SJCRH30 (cell line): Measurements from ENCODE around the gene PPP1R16B. TPM values are rescaled to one million over a fixed set of nuclear protein-coding genes. Genes with fewer than 3 reads are reported as not detected.
"Not testable (repeated sequence)": the region's sequence is repeated elsewhere in the genome, so short reads cannot be mapped to it uniquely, and the experiment has no call there.

Experiments
- DNase-seq, 2 experiments: peaks; one replicate each; pipeline ENCODE4 v3.0.0-alpha.2; 2015 to 2020
- H3K27ac ChIP-seq: fragments of 250-450 bp; sonication (Bioruptor Pico); 2 replicates; pipeline ENCODE4 v1.5.1; 2020; ENCODE audit warnings: mild to moderate bottlenecking, moderate library complexity
- H3K27me3 ChIP-seq: fragments of 250-450 bp; sonication (Bioruptor Pico); 2 replicates; pipeline ENCODE4 v1.5.1; 2020; ENCODE audit warnings: mild to moderate bottlenecking, moderate library complexity
- H3K36me3 ChIP-seq: fragments of 250-450 bp; sonication (Bioruptor Pico); 2 replicates; pipeline ENCODE4 v1.5.1; 2020; ENCODE audit warnings: mild to moderate bottlenecking, moderate library complexity
- H3K4me1 ChIP-seq: fragments of 250-450 bp; sonication (Bioruptor Pico); 2 replicates; pipeline ENCODE4 v1.5.1; 2020; ENCODE audit warnings: mild to moderate bottlenecking, moderate library complexity
- H3K4me3 ChIP-seq: fragments of 250-450 bp; sonication (Bioruptor Pico); 2 replicates; pipeline ENCODE4 v1.5.1; 2020; ENCODE audit warnings: mild to moderate bottlenecking, moderate library complexity
- H3K9me3 ChIP-seq: fragments of 250-450 bp; sonication (Bioruptor Pico); replicated peaks from 2 replicates; pipeline ENCODE4 v1.5.1; 2020; ENCODE audit warnings: mild to moderate bottlenecking, moderate library complexity
- total RNA-seq: library from RNA; depleted of rRNA; stranded (reverse); fragments of >200 nt; shearing (Covaris generic); gene quantifications from 2 replicates; pipeline ENCODE4 v1.2.3, GENCODE V29; 2014

The PPP1R16B gene
- total RNA-seq, 1 experiment from 2014 or later = 36.5 TPM

DNA sequence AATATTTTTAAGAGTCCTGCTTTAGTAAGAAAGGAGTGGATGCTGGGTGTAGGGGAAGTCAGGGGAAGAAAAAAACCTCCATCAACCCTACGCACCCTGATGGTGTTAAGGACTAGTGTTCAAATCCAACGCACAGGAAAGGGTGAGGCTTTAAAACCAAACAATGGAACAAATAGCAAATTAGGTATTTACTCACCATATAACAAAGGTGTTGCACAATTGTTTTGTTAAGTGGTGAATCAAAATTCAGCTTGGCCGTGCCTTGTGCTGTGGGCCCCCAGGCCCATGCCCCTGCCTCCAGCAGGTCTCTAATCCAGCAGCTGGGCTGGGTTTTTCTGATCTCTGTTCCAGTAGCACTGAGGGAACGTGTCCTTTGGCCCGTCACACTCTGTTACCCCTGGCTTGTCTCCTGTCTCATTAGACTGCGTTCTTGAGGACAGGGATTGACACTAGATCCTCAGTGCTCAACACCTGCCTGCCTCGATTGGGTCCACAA lies 132.5 kb downstream of the PPP1R16B start:
- no peak for DNase-seq

DNA sequence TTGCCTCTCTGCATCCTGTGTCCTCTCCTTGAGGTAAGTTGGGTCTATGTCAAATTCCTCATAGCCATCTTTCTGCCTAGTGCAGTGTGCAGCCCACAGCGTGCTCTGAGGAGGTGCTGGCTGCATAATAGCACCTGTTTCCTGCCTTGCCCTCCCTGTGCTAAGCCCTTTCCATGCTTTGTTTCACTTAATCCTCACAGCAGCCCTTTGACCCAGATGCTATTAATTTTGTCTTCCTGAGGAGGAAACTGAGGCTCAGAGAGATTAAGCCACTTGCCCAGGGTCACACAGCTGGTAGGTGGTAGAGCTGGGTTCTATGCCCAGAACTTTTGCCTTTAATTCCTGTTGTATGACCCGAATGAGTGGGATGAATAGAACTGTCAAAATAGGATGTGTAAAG lies 134.2 kb downstream of the PPP1R16B start:
- H3K27me3 ChIP-seq = no peaks in the 10 kb centered on the region
- peaks cover 13% of the 10 kb centered on the region for H3K4me1 ChIP-seq
- H3K9me3 ChIP-seq = no peaks in the 10 kb centered on the region
- no peak overlapping the region for H3K27ac ChIP-seq
- H3K36me3 ChIP-seq = peaks cover 90% of the 10 kb centered on the region
- DNase-seq = no peak
- H3K4me3 ChIP-seq = no peak overlapping the region

More for the DNA sequence above, 132.5 kb downstream of the PPP1R16B start:
- H3K9me3 ChIP-seq = no peaks in the 10 kb centered on the region
- H3K4me3 ChIP-seq = no peak overlapping the region
- no peaks in the 10 kb centered on the region for H3K27me3 ChIP-seq
- H3K36me3 ChIP-seq = peaks cover 84% of the 10 kb centered on the region
- peaks cover 13% of the 10 kb centered on the region for H3K4me1 ChIP-seq
- no peak overlapping the region for H3K27ac ChIP-seq

DNA sequence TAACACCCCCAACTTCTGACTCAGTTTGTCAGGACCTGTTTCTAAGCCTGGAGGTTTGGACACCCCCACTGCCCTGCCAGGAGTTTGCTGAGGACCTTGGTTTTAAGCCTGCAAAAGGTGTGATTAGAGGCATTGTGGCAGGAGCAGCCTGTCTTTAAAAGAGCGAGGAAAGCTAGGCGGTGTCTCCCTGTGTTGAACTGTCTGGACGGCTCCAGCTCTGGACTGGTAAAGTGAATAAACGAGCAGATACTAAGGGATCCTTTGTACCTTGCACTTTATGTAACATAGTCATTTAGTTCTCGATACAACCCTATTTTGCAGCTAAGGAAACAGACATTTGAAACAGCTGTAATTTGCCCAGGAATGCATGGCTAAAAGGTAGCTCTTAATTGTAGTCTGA lies 135.1 kb downstream of the PPP1R16B start:
- Histone ChIP-seq H3K27ac (no peak overlapping the region), H3K4me1 (peaks cover 13% of the 10 kb centered on the region), H3K36me3 (peaks cover 88% of the 10 kb centered on the region), H3K4me3 (no peak overlapping the region), H3K27me3 (no peaks in the 10 kb centered on the region), H3K9me3 (no peaks in the 10 kb centered on the region)
- DNase-seq = no peak

DNA sequence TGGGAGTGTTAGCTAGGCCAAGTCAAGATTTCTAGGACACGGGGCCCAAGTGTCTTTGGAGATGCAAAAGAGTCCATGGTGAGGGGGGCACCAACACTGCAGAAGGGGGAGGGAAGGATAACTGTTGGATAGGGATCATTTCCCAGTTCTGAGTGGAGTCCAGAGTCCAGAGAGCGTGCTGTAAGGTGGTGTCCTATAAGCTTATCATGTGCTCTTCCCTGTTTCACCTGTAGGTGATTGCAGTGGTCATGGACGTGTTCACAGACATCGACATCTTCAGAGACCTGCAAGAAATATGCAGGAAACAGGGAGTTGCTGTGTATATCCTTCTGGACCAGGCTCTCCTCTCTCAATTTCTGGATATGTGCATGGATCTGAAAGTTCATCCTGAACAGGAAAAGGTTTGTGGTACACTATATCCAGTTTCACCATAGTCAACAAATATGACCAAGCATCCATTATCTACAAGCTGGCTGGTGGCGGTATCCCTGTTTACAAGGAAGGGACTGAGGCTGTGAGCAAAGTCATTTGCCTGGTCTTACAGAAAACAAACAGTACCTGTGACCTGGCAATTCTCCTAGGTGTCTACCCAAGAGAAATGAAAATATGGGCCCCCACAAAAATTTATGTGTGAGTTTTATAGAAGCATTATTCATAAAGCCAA lies 136.4 kb downstream of the PPP1R16B start:
- peaks cover 13% of the 10 kb centered on the region for H3K4me1 ChIP-seq
- H3K27me3 ChIP-seq = no peaks in the 10 kb centered on the region
- H3K27ac ChIP-seq = no peak overlapping the region
- no peaks in the 10 kb centered on the region for H3K9me3 ChIP-seq
- H3K4me3 ChIP-seq = no peak overlapping the region
- no peak for DNase-seq
- peaks cover 87% of the 10 kb centered on the region for H3K36me3 ChIP-seq

DNA sequence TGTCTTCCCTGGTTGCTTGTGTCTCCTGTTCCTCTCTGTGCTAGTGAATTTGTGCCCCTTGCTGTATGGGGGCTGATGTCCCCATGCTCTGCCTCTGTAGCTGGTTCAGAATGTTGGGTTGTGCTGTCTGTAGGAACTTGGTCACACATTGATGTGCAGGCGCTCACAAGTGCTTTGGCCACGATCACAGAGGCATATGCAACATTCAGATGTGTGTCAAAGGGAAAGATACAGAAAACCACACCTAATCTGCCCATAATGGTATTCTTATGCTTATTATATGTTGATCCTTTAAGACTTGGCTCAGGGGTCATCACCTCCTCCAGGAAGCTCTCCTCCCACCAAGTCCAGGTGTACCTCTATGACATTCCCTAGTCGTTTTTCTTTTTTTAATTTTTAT lies 139.5 kb downstream of the PPP1R16B start:
- DNase-seq = no peak
- peaks cover 93% of the 10 kb centered on the region for H3K36me3 ChIP-seq

DNA sequence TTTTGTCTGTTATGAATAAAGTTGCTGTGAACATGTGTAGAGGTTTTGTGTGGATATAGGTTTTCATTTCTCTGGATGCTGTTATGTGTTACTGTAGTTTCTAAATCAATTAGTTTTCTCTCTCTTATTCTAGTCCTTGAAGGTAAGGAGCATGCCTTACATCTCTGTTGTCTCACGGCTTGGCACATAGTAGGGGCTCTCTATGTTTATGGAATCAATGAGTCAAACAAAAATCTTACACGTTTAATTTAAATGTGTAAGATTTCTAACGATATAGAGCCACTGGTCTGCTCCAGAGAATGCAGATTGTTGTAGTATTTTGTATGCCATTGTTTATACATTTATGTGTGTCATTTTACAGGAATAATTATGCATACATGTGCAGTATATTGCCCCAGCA lies 141.3 kb downstream of the PPP1R16B start:
- Histone ChIP-seq H3K27ac (no peak overlapping the region), H3K4me1 (no peaks in the 10 kb centered on the region), H3K36me3 (peaks cover 94% of the 10 kb centered on the region), H3K27me3 (no peaks in the 10 kb centered on the region), H3K4me3 (no peak overlapping the region), H3K9me3 (no peaks in the 10 kb centered on the region)
- DNase-seq = no peak

More for the DNA sequence above, 139.5 kb downstream of the PPP1R16B start:
- Histone ChIP-seq H3K27me3 (no peaks in the 10 kb centered on the region), H3K27ac (no peak overlapping the region), H3K9me3 (no peaks in the 10 kb centered on the region), H3K4me1 (peaks cover 1% of the 10 kb centered on the region), H3K4me3 (no peak overlapping the region)

DNA sequence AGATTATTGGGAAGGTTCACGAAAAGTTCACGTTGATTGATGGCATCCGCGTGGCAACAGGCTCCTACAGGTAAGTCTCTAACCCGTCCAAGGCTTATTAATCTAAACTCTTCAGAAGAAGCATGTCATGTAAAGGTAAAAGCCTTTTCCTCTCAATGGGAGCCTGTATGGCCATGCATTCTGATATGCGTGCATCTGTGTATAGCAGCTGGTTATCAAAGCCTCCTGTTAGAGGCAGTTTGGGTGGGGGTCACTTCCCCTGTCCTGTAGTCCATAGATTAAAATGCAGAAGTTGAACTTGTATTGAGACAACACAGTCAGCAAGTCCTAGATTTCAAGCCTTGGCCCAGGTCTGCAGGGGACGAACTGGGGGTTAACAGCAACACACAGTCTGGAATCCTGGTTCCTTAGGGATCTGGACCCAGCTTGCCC lies 142.4 kb downstream of the PPP1R16B start:
- H3K36me3 ChIP-seq = peaks cover 94% of the 10 kb centered on the region

DNA sequence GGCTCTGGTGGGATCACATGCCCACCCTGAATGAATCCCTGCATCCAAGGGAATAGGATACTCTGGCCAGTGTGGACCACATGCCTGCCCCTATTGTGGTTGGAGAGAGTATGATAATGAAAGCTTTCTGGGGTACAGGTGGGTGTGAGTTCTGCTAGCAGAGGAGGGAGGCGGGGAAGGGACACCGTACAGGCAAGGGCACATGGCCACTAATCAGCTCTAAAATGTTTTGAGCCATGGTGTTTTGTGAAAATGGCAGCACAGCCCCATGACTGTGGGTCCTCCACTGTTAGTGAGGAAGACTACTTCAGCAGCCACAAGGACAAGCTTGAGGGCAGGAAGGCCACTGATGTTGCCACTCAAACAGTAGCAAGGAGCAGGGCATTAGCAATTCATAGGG lies 144.8 kb downstream of the PPP1R16B start:
- Histone ChIP-seq H3K27me3 (no peaks in the 10 kb centered on the region), H3K27ac (no peak overlapping the region), H3K4me1 (no peaks in the 10 kb centered on the region), H3K36me3 (peaks cover 85% of the 10 kb centered on the region), H3K9me3 (no peaks in the 10 kb centered on the region), H3K4me3 (no peak overlapping the region)
- no peak for DNase-seq

More for the DNA sequence above, 142.4 kb downstream of the PPP1R16B start:
- Histone ChIP-seq H3K4me1 (no peaks in the 10 kb centered on the region), H3K27me3 (no peaks in the 10 kb centered on the region), H3K4me3 (no peak overlapping the region), H3K9me3 (no peaks in the 10 kb centered on the region), H3K27ac (no peak overlapping the region)
- no peak for DNase-seq

DNA sequence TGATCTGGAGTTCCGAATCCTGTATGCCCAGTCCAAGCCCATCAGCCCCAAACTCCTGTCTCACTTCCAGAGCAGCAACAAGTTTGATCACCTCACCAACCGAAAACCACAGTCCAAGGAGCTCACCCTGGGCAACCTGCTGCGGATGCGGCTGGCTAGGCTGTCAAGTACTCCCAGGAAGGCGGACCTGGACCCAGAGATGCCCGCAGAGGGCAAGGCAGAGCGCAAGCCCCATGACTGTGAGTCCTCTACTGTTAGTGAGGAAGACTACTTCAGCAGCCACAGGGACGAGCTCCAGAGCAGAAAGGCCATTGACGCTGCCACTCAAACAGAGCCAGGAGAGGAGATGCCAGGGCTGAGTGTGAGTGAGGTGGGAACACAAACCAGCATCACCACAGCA lies 146.1 kb downstream of the PPP1R16B start:
- H3K4me3 ChIP-seq = no peak overlapping the region
- H3K4me1 ChIP-seq = no peaks in the 10 kb centered on the region
- no peak overlapping the region for H3K27ac ChIP-seq
- DNase-seq = no peak
- peaks cover 78% of the 10 kb centered on the region for H3K36me3 ChIP-seq
- H3K9me3 ChIP-seq = no peaks in the 10 kb centered on the region
- no peaks in the 10 kb centered on the region for H3K27me3 ChIP-seq

DNA sequence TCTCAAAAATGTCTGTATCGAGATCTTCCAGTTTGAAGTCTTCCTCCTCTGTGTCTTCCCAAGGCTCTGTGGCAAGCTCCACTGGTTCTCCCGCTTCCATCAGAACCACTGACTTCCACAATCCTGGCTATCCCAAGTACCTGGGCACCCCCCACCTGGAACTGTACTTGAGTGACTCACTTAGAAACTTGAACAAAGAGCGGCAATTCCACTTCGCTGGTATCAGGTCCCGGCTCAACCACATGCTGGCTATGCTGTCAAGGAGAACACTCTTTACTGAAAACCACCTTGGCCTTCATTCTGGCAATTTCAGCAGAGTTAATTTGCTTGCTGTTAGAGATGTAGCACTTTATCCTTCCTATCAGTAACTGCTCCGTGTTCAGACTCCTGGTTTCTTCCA lies 146.7 kb downstream of the PPP1R16B start:
- Histone ChIP-seq H3K4me3 (no peak overlapping the region), H3K27ac (no peak overlapping the region), H3K4me1 (no peaks in the 10 kb centered on the region), H3K9me3 (no peaks in the 10 kb centered on the region), H3K36me3 (peaks cover 72% of the 10 kb centered on the region), H3K27me3 (no peaks in the 10 kb centered on the region)
- DNase-seq = no peak

DNA sequence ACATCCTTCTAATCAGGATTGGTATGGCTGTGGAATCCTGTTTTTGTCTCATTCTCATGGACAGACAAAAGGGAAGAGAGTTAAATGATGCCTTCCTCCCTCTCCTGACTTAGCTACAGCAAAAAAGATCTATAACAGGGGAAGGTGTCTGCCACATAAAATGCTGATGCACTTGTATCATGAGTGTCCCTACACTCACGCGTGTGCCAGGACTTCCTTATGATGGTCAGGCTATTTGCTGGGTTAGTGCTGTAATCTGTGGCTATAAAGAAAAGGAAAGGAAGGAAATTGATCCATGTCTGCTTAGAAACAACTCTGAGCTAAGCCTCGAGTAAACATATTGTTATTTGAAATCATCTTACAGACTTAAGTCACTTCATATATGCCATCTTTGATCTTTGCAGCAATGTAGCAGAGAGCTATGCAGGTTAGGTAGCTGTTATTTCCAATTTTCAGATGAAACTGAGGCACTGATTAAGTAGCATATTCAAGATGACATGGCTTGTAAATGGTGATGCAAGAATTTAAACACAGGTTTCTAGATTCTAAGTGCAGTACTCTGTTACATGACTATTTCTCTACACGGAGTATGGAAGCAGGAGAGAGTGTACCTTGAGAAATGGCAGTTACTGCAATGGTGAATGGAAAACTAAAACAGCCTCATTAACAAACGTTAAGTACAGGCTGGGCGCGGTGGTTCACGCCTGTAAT lies 148.3 kb downstream of the PPP1R16B start:
- Histone ChIP-seq H3K36me3 (peaks cover 56% of the 10 kb centered on the region), H3K4me1 (no peaks in the 10 kb centered on the region), H3K4me3 (no peak overlapping the region), H3K9me3 (no peaks in the 10 kb centered on the region), H3K27ac (no peak overlapping the region), H3K27me3 (no peaks in the 10 kb centered on the region)
- no peak for DNase-seq

DNA sequence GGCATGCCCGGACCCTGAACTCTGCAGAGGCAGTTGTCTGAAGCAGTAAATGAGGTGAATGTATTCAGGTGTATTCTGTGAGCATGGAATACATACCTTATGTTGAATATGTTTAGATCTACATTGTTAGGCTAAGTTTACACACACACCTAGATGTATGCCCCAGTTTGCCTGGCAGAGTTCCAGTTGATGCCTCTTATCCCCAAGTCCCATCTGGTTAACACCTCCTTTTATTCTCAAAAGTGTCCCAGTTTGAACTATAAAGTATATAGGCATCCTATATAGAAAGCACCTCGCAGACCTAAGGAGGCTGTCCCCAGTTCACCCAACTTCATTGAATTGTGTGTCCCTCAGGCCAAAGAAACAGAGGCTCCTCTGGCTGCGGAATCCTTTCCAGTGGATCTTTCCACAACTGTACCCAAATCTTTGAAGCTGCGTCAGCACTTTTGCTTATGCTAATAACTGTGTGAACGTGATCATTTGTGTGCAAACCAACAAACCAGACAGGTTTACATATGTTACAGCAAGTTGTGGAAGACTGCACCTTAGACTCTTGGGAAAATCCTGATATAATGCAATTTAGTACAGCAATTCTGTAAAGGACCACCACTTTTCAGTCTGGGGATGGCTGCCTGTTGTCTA lies 151.9 kb downstream of the PPP1R16B start:
- no peak for DNase-seq
- Histone ChIP-seq H3K36me3 (peaks cover 20% of the 10 kb centered on the region), H3K27me3 (no peaks in the 10 kb centered on the region), H3K4me3 (no peak overlapping the region), H3K27ac (no peak overlapping the region), H3K9me3 (no peaks in the 10 kb centered on the region), H3K4me1 (peaks cover 5% of the 10 kb centered on the region; the same call in 1 of the 2 replicates)

DNA sequence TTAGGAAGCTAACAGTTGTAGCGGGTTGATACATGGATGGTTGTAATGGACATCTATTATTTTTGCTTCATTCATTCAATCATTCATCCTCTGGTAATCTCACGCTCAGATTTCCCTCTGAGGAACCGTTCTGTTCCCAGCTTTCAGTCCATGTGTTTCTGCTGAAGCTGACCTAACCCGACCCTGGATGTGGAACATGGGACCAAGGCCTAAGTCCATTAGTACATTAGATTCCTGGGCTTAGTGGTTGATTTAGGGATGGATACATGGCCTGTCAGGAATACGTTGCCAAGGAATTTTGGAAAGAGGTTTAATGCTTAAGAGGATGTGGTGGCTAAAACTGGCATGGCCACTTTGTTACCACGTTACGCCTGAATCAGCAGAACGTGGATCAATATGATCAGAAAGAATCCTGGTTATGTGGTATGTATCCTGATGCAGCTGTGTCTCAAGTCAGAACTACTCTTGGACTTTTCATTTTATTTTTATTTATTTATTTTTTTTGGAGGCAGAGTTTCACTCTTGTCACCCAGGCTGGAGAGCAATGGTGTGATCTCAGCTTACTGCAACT lies 152.5 kb downstream of the PPP1R16B start:
- Histone ChIP-seq H3K36me3 (peaks cover 14% of the 10 kb centered on the region), H3K9me3 (no peaks in the 10 kb centered on the region), H3K4me3 (no peak overlapping the region), H3K27ac (no peak overlapping the region), H3K4me1 (peaks cover 5% of the 10 kb centered on the region; the same call in 1 of the 2 replicates), H3K27me3 (no peaks in the 10 kb centered on the region)
- no peak for DNase-seq

DNA sequence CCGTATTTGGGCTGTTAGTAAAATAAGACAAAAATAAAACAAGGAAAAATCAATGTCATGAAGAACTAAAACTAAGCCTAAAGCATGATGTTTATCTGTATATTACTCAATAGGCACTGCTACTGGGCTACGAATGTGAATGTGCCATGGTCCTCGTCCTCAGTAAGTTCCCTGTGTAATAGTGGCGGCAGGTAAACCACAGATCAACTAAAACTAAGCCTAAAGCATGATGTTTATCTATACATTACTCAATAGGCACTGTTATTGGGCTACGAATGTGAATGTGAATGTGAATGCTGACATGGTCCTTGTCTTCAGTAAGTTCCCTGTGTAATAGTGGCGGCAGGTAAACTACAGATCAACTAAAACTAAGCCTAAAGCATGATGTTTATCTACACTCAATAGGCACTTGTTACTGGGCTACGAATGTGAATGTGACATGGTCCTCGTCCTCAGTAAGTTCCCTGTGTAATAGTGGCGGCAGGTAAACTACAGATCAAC lies 154.7 kb downstream of the PPP1R16B start:
- H3K27me3 ChIP-seq, H3K4me1 ChIP-seq, H3K36me3 ChIP-seq, H3K4me3 ChIP-seq, H3K9me3 ChIP-seq, H3K27ac ChIP-seq, DNase-seq: not testable (repeated sequence)
